Measurements from ENCODE around the gene ARHGAP26.

Gene ARHGAP26

DNA sequence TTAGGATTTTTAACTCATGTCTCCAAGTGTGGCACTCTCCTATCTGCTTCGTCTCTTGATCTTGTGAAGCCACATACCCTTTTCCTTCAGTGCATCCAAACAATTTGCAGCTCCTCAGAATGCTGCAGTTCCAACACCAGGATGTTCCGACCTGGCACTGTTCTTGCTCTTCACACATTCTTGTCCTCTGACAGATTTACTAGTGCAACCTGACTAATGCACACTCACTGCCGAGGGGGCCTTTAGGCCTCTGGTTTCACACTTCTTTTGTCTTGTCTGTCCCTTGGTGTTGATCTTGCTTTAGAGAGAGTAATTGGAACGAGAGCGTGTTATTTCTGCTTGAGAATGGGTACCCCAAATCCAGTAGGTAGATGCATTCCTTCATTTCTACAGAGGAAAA is 15.0 kb downstream of the ARHGAP26 start:
- TF ChIP-seq SIN3A (IDR thresholded peaks at IDR 0.05; ENCODE audit: borderline replicate concordance, insufficient read depth, low read length) (no peak), FOXP2 (optimal IDR thresholded peaks at IDR 0.05; ENCODE audit: borderline replicate concordance, extremely low read depth, extremely low read length, insufficient read depth) (no peak), POLR2AphosphoS5 (IDR thresholded peaks at IDR 0.05; ENCODE audit: low read depth, low read length) (no peak), TAF1 (IDR thresholded peaks at IDR 0.05; ENCODE audit: borderline replicate concordance, insufficient read depth, low read length) (no peak)
- TF ChIP-seq, protein P1, sequence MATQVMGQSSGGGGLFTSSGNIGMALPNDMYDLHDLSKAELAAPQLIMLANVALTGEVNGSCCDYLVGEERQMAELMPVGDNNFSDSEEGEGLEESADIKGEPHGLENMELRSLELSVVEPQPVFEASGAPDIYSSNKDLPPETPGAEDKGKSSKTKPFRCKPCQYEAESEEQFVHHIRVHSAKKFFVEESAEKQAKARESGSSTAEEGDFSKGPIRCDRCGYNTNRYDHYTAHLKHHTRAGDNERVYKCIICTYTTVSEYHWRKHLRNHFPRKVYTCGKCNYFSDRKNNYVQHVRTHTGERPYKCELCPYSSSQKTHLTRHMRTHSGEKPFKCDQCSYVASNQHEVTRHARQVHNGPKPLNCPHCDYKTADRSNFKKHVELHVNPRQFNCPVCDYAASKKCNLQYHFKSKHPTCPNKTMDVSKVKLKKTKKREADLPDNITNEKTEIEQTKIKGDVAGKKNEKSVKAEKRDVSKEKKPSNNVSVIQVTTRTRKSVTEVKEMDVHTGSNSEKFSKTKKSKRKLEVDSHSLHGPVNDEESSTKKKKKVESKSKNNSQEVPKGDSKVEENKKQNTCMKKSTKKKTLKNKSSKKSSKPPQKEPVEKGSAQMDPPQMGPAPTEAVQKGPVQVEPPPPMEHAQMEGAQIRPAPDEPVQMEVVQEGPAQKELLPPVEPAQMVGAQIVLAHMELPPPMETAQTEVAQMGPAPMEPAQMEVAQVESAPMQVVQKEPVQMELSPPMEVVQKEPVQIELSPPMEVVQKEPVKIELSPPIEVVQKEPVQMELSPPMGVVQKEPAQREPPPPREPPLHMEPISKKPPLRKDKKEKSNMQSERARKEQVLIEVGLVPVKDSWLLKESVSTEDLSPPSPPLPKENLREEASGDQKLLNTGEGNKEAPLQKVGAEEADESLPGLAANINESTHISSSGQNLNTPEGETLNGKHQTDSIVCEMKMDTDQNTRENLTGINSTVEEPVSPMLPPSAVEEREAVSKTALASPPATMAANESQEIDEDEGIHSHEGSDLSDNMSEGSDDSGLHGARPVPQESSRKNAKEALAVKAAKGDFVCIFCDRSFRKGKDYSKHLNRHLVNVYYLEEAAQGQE (IDR thresholded peaks at IDR 0.05; ENCODE audit: insufficient read depth in 1 of 2, low read depth in 2 of 2, low read length in 2 of 2): no peak

DNA sequence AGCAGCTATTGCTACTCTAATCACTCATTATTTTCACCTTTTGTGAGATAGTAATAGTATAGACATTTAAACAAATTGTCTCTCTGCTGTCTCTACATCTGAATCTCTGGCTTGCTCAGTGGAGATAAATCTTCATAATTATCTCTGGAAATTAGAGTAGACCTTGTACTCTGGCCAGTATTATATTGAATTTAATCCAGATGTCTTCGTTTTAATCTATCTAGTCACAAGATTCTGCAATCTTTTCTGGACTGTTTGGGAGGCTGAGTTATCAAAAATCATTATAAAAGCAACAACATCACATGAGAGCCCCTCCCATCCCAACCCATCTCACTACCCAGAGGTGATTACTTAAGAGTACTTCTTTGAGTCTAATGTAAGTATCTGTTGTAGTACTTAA is 19.0 kb downstream of the ARHGAP26 start:
- no peak for TF ChIP-seq SIN3A (IDR thresholded peaks at IDR 0.05; ENCODE audit: borderline replicate concordance, insufficient read depth, low read length)
- TF ChIP-seq FOXP2 (optimal IDR thresholded peaks at IDR 0.05; ENCODE audit: borderline replicate concordance, extremely low read depth, extremely low read length, insufficient read depth): no peak
- TF ChIP-seq TAF1 (IDR thresholded peaks at IDR 0.05; ENCODE audit: borderline replicate concordance, insufficient read depth, low read length): no peak
- TF ChIP-seq, protein P1 (IDR thresholded peaks at IDR 0.05; ENCODE audit: insufficient read depth in 1 of 2, low read depth in 2 of 2, low read length in 2 of 2): no peak
- no peak for TF ChIP-seq POLR2AphosphoS5 (IDR thresholded peaks at IDR 0.05; ENCODE audit: low read depth, low read length)

DNA sequence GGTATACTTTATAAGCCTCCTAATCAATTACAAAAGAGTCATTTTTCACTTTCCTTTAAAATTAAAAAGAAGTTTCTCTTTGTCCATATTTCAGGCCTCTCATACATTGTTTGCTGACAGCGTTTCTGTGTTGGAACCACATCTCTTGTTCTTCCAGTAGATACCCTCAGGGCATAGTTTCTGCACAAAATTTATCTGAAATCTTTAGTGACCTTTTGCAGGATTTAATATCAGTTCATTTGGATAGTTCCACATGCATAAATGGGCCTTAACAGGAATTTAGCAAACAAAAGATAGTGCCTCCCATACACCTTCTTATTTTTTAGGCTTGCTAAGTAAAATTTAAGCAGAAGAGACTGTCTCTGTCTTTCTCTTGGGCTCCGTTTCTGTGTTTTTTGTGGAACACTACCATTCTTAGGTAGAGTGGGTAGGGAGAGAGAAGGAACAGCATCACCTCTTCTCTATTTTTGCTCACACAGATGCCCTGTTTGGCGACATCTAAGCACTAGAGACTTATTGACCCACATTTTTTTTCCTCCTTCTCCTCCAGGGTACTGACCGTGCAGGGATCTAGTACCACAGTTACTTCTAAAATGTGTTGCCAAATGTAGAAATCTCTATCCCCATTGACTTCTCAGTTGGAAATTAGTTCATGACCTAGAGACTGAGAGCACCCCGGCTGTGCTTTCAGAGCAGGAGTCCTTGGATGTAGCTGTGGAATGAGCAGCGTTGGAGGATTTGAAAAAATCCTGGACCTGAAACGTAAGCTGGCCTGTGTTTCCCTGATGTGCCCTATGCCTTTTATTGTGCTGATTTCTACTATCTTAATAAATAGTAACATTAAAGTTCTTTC is 22.1 kb downstream of the ARHGAP26 start:
- TF ChIP-seq FOXP2 (optimal IDR thresholded peaks at IDR 0.05; ENCODE audit: borderline replicate concordance, extremely low read depth, extremely low read length, insufficient read depth) (no peak), POLR2AphosphoS5 (IDR thresholded peaks at IDR 0.05; ENCODE audit: low read depth, low read length) (no peak)

DNA sequence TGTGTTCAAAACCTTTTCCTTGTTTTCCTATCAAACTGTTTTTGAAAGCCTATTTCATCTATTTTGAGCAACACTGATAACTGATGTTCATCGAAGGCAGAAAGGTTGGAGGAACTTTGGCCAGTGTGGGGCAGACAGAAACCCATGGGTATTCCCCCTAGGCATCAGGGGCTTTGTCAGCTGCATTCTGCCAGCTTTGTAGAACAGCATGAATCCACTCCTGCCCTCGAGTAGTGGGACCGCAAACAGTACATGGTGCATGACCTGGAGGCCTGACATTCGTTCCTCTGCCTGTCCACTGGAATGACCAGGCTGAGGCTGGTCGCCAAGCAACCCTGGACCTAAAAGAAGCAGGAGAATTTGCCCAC is 22.7 kb downstream of the ARHGAP26 start:
- TF ChIP-seq POLR2AphosphoS5 (IDR thresholded peaks at IDR 0.05; ENCODE audit: low read depth, low read length) (no peak), TAF1 (IDR thresholded peaks at IDR 0.05; ENCODE audit: borderline replicate concordance, insufficient read depth, low read length) (no peak), SIN3A (IDR thresholded peaks at IDR 0.05; ENCODE audit: borderline replicate concordance, insufficient read depth, low read length) (no peak), FOXP2 (optimal IDR thresholded peaks at IDR 0.05; ENCODE audit: borderline replicate concordance, extremely low read depth, extremely low read length, insufficient read depth) (no peak)
- TF ChIP-seq, protein P1 (IDR thresholded peaks at IDR 0.05; ENCODE audit: insufficient read depth in 1 of 2, low read depth in 2 of 2, low read length in 2 of 2): no peak

DNA sequence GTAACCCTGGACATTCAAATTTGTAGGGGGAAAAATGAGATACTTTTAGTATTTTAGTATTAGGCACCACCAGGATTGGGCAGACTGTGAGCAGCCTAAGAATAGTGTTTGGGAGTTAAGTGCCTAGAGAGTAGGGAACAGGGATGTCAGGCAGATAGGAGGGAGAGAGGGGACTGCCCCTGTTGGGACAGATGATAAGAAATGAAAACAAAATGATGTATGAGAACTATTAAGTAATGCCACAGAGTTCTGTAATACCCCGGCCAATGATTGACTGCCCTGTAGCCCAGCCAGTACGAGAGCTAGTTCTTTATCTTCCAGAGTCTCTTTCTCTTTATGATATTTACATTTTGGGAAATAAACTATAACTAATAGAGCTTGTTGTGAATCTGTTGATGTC is 24.4 kb downstream of the ARHGAP26 start:
- TF ChIP-seq SIN3A (IDR thresholded peaks at IDR 0.05; ENCODE audit: borderline replicate concordance, insufficient read depth, low read length) (no peak), TAF1 (IDR thresholded peaks at IDR 0.05; ENCODE audit: borderline replicate concordance, insufficient read depth, low read length) (no peak)

DNA sequence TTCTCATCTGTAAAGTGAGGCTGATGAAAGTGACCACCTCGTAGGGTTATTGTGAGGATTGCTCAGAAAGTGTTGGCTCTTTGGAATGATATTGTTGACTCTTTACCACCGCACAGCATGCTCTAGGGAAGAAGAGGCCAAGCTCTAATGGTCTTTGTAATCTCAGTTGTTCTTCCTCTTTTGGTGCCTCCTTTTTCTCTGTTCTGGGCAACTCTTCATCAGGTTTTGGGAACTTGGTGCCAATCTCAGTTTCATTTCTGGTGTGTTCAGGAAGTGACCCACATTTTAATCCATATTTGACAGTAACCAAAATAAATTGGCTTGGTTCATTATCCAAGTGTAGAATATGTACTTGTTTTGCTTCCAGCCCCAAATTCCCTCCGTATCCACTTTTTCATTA is 25.1 kb downstream of the ARHGAP26 start:
- TF ChIP-seq, protein P1 (IDR thresholded peaks at IDR 0.05; ENCODE audit: insufficient read depth in 1 of 2, low read depth in 2 of 2, low read length in 2 of 2): no peak
- TF ChIP-seq FOXP2 (optimal IDR thresholded peaks at IDR 0.05; ENCODE audit: borderline replicate concordance, extremely low read depth, extremely low read length, insufficient read depth) (no peak), POLR2AphosphoS5 (IDR thresholded peaks at IDR 0.05; ENCODE audit: low read depth, low read length) (no peak), SIN3A (IDR thresholded peaks at IDR 0.05; ENCODE audit: borderline replicate concordance, insufficient read depth, low read length) (no peak), TAF1 (IDR thresholded peaks at IDR 0.05; ENCODE audit: borderline replicate concordance, insufficient read depth, low read length) (no peak)

All from PFSK-1 (cell line).